IPS DF 6.9 (cell line): ENCODE results near the gene TMEM38B.
"Not testable (repeated sequence)": the region's sequence is repeated elsewhere in the genome, so short reads cannot be mapped to it uniquely, and the experiment has no call there.

Experiments
- DNase-seq: peaks from one replicate; pipeline ENCODE4 v3.0.0-alpha.2; 2013; ENCODE audit warnings: low read depth, low spot score
- H3K27ac ChIP-seq: one replicate; pipeline ENCODE4 v1.5.1; 2013; ENCODE audit warnings: low read length, control low read depth
- H3K27me3 ChIP-seq: 2 replicates; pipeline ENCODE4 v1.6.1; 2013; ENCODE audit warnings: mild to moderate bottlenecking, low read length; ENCODE audit not compliant: control insufficient read depth, insufficient read depth
- H3K36me3 ChIP-seq: 2 replicates; pipeline ENCODE4 v1.6.1; 2013; ENCODE audit warnings: low read length; ENCODE audit not compliant: control insufficient read depth, insufficient read depth
- H3K4me1 ChIP-seq: 2 replicates; pipeline ENCODE4 v1.6.1; 2013; ENCODE audit warnings: low read length; ENCODE audit not compliant: control insufficient read depth, insufficient read depth
- H3K4me3 ChIP-seq: 2 replicates; pipeline ENCODE4 v1.5.1; 2013; ENCODE audit warnings: mild to moderate bottlenecking, low read length
- H3K9me3 ChIP-seq: 2 replicates; pipeline ENCODE4 v1.6.1; 2013; ENCODE audit warnings: low read length, inconsistent platforms; ENCODE audit not compliant: control insufficient read depth, insufficient read depth
- WGBS: extraction: QIAGEN DNeasy Blood & Tissue Kit; methylation state at CpG from one replicate; pipeline ENCODE4 v1.1.7; 2013; ENCODE audit warnings: mixed read lengths, missing lambda C conversion rate; ENCODE audit not compliant: insufficient read length, insufficient coverage; 5-methylcytosine and 5-hydroxymethylcytosine counted together

The TMEM38B gene

GRCh38 chr9:105701145-105701544, 6.8 kb downstream of the TMEM38B start:
- WGBS: no CpG with 5 or more reads among the region's 2 CpGs
- Histone ChIP-seq H3K27me3 (no peaks in the 10 kb centered on the region), H3K9me3 (no peaks in the 10 kb centered on the region), H3K4me3 (no peak overlapping the region), H3K27ac (no peak overlapping the region), H3K36me3 (no peaks in the 10 kb centered on the region), H3K4me1 (no peaks in the 10 kb centered on the region)
- DNase-seq: no peak

- H3K36me3 ChIP-seq: no peaks in the 10 kb centered on the region
- WGBS: 57% methylated on average over 1 of the region's 1 CpG
These were observed 7.9 kb downstream of the TMEM38B start for GRCh38 chr9:105702207-105702606.

DNA sequence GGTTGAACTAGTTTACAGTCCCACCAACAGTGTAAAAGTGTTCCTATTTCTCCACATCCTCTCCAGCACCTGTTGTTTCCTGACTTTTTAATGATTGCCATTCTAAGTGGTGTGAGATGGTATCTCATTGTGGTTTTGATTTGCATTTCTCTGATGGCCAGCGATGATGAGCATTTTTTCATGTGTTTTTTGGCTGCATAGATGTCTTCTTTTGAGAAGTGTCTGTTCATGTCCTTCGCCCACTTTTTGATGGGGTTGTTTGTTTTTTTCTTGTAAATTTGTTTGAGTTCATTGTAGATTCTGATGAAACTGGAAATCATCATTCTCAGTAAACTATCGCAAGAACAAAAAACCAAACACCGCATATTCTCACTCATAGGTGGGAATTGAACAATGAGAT, 9.3 kb downstream of the TMEM38B start:
- not testable (repeated sequence) for H3K27me3 ChIP-seq, H3K9me3 ChIP-seq, H3K36me3 ChIP-seq, DNase-seq, H3K4me3 ChIP-seq, H3K27ac ChIP-seq, H3K4me1 ChIP-seq
- no CpG with 5 or more reads among the region's 4 CpGs for WGBS

More at GRCh38 chr9:105702207-105702606, 7.9 kb downstream of the TMEM38B start:
- no peak overlapping the region for H3K27ac ChIP-seq
- DNase-seq: no peak
- no peaks in the 10 kb centered on the region for H3K27me3 ChIP-seq
- H3K4me1 ChIP-seq: no peaks in the 10 kb centered on the region
- no peak overlapping the region for H3K4me3 ChIP-seq
- no peaks in the 10 kb centered on the region for H3K9me3 ChIP-seq

DNA sequence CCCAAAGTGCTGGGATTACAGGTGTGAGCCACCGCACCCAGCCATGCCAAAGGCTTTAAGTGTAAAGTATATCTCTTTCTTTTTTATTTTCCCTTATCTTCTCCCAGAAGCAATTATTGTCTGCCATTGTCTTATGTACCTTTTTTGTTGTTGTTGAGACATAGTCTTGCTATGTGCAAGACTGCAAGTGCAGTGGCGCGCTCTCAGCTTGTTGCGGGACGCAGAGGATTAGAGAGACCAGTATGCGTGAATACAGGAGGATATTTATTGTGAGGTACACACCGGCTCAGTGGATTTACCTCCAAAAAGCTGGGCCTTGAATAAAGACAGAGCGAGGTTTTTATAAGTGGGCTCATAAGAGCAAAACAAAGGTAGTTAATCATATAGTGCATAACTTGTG, 11.8 kb downstream of the TMEM38B start:
- Histone ChIP-seq H3K36me3 (no peaks in the 10 kb centered on the region), H3K4me1 (no peaks in the 10 kb centered on the region), H3K9me3 (no peaks in the 10 kb centered on the region), H3K4me3 (no peak overlapping the region), H3K27me3 (no peaks in the 10 kb centered on the region), H3K27ac (no peak overlapping the region)
- DNase-seq: no peak
- no CpG with 5 or more reads among the region's 8 CpGs for WGBS

DNA sequence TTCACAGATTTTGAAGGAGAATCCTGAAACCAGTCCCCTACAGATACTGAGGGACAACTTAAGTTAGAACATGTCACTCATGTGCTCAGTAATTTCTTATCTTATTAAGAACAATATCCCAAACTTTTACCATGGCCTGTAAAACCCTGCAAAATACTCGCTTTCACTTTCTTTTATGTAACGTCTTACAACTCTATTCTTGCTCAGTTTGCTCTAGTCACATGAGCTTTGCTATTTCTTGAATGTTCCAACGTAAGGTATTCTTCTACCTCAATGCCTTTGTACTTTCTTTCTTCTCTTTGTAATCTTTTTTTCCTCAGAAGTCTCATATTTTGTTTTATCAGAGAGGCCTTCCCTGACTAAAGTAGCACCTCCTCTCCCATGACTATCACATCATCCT, 14.1 kb downstream of the TMEM38B start:
- H3K4me1 ChIP-seq: no peaks in the 10 kb centered on the region
- no peak for DNase-seq
- no peaks in the 10 kb centered on the region for H3K27me3 ChIP-seq
- H3K27ac ChIP-seq: no peak overlapping the region
- no peak overlapping the region for H3K4me3 ChIP-seq
- H3K36me3 ChIP-seq: no peaks in the 10 kb centered on the region; the same call in 1 of the 2 replicates
- no CpG with 5 or more reads among the region's 3 CpGs for WGBS
- no peaks in the 10 kb centered on the region for H3K9me3 ChIP-seq

- no peaks in the 10 kb centered on the region; the same call in 1 of the 2 replicates for H3K36me3 ChIP-seq
- no CpG with 5 or more reads among the region's 13 CpGs for WGBS
- no peak for DNase-seq
- H3K27ac ChIP-seq: no peak overlapping the region
- H3K9me3 ChIP-seq: no peaks in the 10 kb centered on the region
- no peak overlapping the region for H3K4me3 ChIP-seq
- H3K4me1 ChIP-seq: no peaks in the 10 kb centered on the region
- no peaks in the 10 kb centered on the region for H3K27me3 ChIP-seq
These were observed 16.3 kb downstream of the TMEM38B start for GRCh38 chr9:105710638-105711037.

- no peaks in the 10 kb centered on the region for H3K4me1 ChIP-seq
- H3K27ac ChIP-seq: no peak overlapping the region
- H3K9me3 ChIP-seq: no peaks in the 10 kb centered on the region
- H3K36me3 ChIP-seq: no peaks in the 10 kb centered on the region; the same call in 1 of the 2 replicates
- DNase-seq: no peak
- WGBS: no CpG with 5 or more reads among the region's 7 CpGs
- H3K4me3 ChIP-seq: no peak overlapping the region
- H3K27me3 ChIP-seq: no peaks in the 10 kb centered on the region
These were observed 17.5 kb downstream of the TMEM38B start for GRCh38 chr9:105711867-105712266.

DNA sequence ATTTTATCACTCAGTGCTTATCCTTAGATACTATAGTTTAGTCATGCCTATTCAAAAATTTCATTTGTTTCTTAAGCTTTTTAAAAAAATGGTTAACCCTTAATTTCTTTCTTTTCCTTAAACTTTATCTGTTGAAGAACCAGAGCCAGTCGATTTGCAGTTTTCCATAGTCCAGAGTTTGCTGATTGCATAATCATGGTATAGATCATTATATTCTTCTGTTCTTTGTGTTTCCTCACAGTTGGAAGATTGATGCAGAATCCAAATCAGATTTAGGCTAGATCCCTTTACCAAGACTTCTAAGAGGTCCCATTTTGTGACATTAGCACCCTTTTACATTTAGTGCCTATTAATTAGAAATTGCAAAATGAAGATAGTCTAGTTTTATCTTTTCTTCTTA, 18.0 kb downstream of the TMEM38B start:
- DNase-seq: no peak
- no peaks in the 10 kb centered on the region; the same call in 1 of the 2 replicates for H3K36me3 ChIP-seq
- no CpG with 5 or more reads among the region's 1 CpG for WGBS
- no peaks in the 10 kb centered on the region for H3K27me3 ChIP-seq
- no peak overlapping the region for H3K4me3 ChIP-seq
- no peaks in the 10 kb centered on the region for H3K9me3 ChIP-seq
- no peaks in the 10 kb centered on the region for H3K4me1 ChIP-seq
- no peak overlapping the region for H3K27ac ChIP-seq

- Histone ChIP-seq H3K27ac (no peak overlapping the region), H3K36me3 (no peaks in the 10 kb centered on the region; the same call in 1 of the 2 replicates), H3K9me3 (no peaks in the 10 kb centered on the region), H3K4me3 (no peak overlapping the region), H3K27me3 (no peaks in the 10 kb centered on the region), H3K4me1 (no peaks in the 10 kb centered on the region)
- DNase-seq: no peak
- no CpG with 5 or more reads among the region's 6 CpGs for WGBS
These were observed 18.4 kb downstream of the TMEM38B start for GRCh38 chr9:105712773-105713172.

DNA sequence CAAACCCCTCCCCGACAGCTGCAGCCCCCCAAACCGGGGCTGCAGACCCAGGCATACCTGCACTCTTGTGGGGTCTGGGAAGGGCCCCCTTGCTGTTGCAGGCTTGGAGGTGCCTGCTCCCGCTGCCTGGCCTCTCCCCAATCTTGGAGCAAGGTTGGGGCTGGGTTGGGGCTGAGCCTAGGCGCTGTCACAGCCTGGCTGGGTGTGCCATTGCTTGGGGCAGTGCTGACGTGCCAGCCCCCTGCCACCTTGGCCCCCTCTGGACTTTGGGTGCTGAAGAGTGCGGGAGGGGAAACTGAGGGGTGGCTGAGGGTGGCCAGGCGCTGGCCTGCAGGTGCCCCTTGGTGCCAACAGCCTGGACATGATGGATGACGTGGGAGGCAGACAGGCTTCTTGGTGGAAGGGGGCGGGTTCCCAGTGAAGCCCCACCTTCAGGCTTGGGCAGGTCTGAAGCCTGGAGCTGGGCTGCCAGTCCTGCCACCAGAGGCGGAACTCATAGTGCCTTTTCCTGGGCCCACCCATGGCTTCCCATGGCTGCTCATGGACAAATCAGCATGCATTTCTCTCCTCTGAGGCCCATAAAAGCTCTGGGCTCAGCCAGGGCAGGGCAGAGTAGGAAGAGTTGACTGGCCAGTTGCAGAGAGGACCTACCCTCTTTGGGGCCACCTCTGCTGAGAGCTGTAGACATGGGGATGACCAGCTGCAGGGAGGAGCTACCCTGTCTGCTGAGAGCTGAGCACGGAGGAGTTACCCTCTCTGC, 19.1 kb downstream of the TMEM38B start:
- no peak overlapping the region for H3K27ac ChIP-seq
- no peaks in the 10 kb centered on the region for H3K4me1 ChIP-seq
- no peaks in the 10 kb centered on the region for H3K27me3 ChIP-seq
- no peaks in the 10 kb centered on the region for H3K9me3 ChIP-seq
- DNase-seq: no peak
- H3K36me3 ChIP-seq: no peaks in the 10 kb centered on the region; the same call in 1 of the 2 replicates
- WGBS: no CpG with 5 or more reads among the region's 11 CpGs
- H3K4me3 ChIP-seq: no peak overlapping the region

- no CpG with 5 or more reads among the region's 2 CpGs for WGBS
- Histone ChIP-seq H3K36me3 (no peaks in the 10 kb centered on the region; the same call in 1 of the 2 replicates), H3K9me3 (no peaks in the 10 kb centered on the region), H3K4me1 (no peaks in the 10 kb centered on the region), H3K27me3 (no peaks in the 10 kb centered on the region), H3K27ac (no peak overlapping the region), H3K4me3 (no peak overlapping the region)
- no peak for DNase-seq
These were observed 19.6 kb downstream of the TMEM38B start for GRCh38 chr9:105714020-105714331.
